Measurements from ENCODE around the gene NUDT7. TPM values are rescaled to one million over a fixed set of nuclear protein-coding genes. Genes with fewer than 3 reads are reported as not detected.

NUDT7 gene
- total and polyA plus RNA-seq, 2 experiments from 2014 or later, result 5.6 to 14.3 TPM

GRCh38 chr16:77744141-77744540 lies 21.8 kb downstream of the NUDT7 start (continued):
- TF ChIP-seq ZNF462 (CRISPR knock-in tag; IDR thresholded peaks at IDR 0.05) (no peak), CREB1 (CRISPR knock-in tag; IDR thresholded peaks at IDR 0.05; ENCODE audit: low read depth) (no peak)

DNA sequence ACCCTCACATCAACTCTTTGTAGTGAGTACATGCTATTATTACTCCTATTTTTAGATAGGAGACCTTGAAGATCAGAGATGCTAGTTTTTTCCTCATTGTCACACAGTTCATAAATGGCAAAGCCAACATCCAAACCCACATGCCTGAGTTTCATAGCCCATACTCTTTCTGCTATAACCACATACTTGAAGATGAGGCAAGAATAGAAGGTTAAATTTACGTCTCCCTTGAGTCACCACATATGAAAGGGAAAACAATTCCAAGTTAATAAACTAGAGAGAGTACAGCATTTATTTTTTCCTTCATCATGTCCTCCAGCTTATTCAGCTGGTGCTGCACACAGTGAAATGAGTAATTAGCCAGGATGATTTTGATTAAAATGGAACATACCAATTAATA lies 23.7 kb downstream of the NUDT7 start:
- Histone ChIP-seq H3K27me3 (ENCODE audit: insufficient read depth) (no peaks in the 10 kb centered on the region), H3K4me2 (no peak overlapping the region), H3F3A (replicated peaks; ENCODE audit: low read depth) (no peaks in the 10 kb centered on the region), H3K9me2 (ENCODE audit: insufficient read depth) (no peaks in the 10 kb centered on the region), H3K4me1 (ENCODE audit: insufficient read depth) (no peaks in the 10 kb centered on the region), H2AFZ (no peak overlapping the region), H4K20me1 (replicated peaks; ENCODE audit: insufficient read depth) (no peaks in the 10 kb centered on the region), H3K27ac (ENCODE audit: low read depth) (no peak overlapping the region), H3K36me3 (ENCODE audit: insufficient read depth) (no peaks in the 10 kb centered on the region), H3K79me2 (replicated peaks; ENCODE audit: insufficient read depth) (no peaks in the 10 kb centered on the region), H3K4me3 (no peak overlapping the region)
- DNase-seq (ENCODE audit: low spot score) (no peak), ATAC-seq (no peak)
- no peaks in the 10 kb centered on the region for H3K4me1 Mint-ChIP-seq
- H3K27ac Mint-ChIP-seq, result no peak overlapping the region
- no peak overlapping the region for H3K4me3 Mint-ChIP-seq
- H3K9me3 Mint-ChIP-seq, result no peaks in the 10 kb centered on the region
- no peaks in the 10 kb centered on the region for H3K27me3 Mint-ChIP-seq (ENCODE audit: insufficient read depth, low read depth, poor library complexity)
- TF ChIP-seq POLR2AphosphoS5 (IDR thresholded peaks at IDR 0.05; ENCODE audit: low read depth), result no peak
- no peaks in the 10 kb centered on the region for H3K36me3 Mint-ChIP-seq (ENCODE audit: low read depth)

GRCh38 chr16:77748421-77749005 lies 26.2 kb downstream of the NUDT7 start:
- H3K4me3 Mint-ChIP-seq, result no peak overlapping the region
- Histone ChIP-seq H3K9me2 (ENCODE audit: insufficient read depth) (no peaks in the 10 kb centered on the region), H3K4me1 (ENCODE audit: insufficient read depth) (no peaks in the 10 kb centered on the region), H3K4me3 (no peak overlapping the region), H3K79me2 (replicated peaks; ENCODE audit: insufficient read depth) (no peaks in the 10 kb centered on the region), H3K4me2 (no peak overlapping the region), H3K27me3 (ENCODE audit: insufficient read depth) (no peaks in the 10 kb centered on the region), H3F3A (replicated peaks; ENCODE audit: low read depth) (no peaks in the 10 kb centered on the region), H4K20me1 (replicated peaks; ENCODE audit: insufficient read depth) (no peaks in the 10 kb centered on the region), H2AFZ (no peak overlapping the region), H3K27ac (ENCODE audit: low read depth) (no peak overlapping the region), H3K36me3 (ENCODE audit: insufficient read depth) (no peaks in the 10 kb centered on the region)
- DNase-seq (ENCODE audit: low spot score) (no peak), ATAC-seq (no peak)
- H3K9me3 Mint-ChIP-seq, result no peaks in the 10 kb centered on the region
- H3K27me3 Mint-ChIP-seq (ENCODE audit: insufficient read depth, low read depth, poor library complexity), result no peaks in the 10 kb centered on the region
- H3K4me1 Mint-ChIP-seq, result no peaks in the 10 kb centered on the region
- H3K27ac Mint-ChIP-seq, result no peak overlapping the region
- no peaks in the 10 kb centered on the region for H3K36me3 Mint-ChIP-seq (ENCODE audit: low read depth)
- TF ChIP-seq ZNF331 (CRISPR knock-in tag; IDR thresholded peaks at IDR 0.05; ENCODE audit: low read depth) (no peak), CREB1 (CRISPR knock-in tag; IDR thresholded peaks at IDR 0.05; ENCODE audit: low read depth) (no peak), JUNB (IDR thresholded peaks at IDR 0.05; ENCODE audit: unreplicated experiment) (no peak), EZH2phosphoT487 (IDR thresholded peaks at IDR 0.05; ENCODE audit: unreplicated experiment) (no peak), REST (IDR thresholded peaks at IDR 0.05; ENCODE audit: unreplicated experiment) (no peak), STAT1 (IDR thresholded peaks at IDR 0.05; ENCODE audit: unreplicated experiment) (no peak)
